Kidney glomerular epithelial cell (primary cell): ENCODE results near the gene CBX7.

Experiments used
- DNase-seq: peaks from one replicate; lab custom pipeline; 2025; lab: John Stamatoyannopoulos, UW

The CBX7 gene

DNA sequence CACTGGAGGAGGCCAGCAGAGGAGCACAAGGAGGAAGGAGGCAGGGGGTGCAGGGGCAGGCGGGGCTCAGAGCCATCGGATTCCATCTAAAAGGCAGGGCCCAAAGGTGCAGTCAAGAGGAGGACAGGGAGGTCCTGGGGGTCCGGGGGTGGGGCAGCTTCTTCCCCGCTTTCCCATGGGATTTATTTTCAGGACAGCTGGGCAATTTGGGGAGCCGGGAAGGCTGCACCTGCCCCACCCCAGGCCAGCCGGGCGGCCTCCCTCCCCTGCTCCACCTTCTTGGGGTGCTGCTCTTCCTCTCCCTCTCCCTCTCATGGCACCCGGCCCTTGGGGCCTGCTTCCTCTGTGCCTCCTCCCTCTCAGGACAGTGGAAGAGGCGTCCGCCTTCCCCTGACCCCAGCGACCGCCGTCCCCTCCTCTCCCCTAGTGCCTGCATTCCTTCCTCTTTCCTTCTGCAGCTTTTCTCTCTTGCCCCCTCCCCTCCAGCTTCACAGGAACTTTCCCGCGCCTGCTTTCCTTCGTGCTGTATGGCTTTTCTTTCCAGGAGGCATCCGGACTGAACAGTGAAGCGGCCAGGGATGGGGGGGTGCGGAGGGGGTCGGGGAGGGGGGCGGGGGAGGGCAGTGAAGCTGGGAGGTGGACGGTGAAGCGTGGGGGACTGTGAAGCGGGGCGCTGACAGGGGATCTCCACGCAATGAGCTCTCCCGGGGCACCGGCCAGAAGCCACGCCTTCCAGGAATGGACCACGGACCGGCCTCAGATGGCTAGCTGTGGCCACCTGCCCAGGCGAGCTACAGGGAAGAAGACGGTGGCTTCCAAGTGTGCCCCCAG lies 28.5 kb downstream of the CBX7 start:
- DNase-seq: no peak

DNA sequence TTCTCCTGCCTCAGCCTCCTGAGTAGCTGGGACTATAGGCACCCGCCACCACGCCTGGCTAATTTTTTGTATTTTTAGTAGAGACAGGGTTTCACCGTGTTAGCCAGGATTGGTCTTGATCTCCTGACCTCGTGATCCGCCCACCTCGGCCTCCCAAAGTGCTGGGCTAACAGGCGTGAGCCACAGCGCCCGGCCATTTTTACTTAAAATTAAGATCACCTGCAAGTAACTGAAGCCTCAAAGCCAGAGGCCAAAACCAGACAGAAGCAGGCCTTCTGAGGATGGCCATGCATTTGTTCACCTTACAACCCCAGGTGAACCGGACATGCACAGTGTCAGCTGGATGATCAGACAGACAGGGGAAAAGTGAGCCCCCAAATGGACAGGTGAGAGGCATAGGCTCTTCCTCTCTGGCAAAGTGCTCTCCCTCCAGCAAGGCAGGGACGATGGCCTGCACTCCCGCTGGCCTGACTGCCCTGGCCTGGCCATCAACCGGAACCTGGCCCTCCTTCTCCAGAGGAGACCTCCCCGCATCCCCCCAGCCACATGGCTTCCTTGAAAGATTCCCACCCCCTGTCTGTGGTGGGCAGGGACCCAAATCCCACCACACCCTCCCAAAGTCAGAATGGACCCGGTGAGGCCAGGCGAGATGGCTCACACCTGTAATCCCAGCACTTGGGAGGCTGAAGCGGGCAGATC lies 29.6 kb downstream of the CBX7 start:
- no peak for DNase-seq

DNA sequence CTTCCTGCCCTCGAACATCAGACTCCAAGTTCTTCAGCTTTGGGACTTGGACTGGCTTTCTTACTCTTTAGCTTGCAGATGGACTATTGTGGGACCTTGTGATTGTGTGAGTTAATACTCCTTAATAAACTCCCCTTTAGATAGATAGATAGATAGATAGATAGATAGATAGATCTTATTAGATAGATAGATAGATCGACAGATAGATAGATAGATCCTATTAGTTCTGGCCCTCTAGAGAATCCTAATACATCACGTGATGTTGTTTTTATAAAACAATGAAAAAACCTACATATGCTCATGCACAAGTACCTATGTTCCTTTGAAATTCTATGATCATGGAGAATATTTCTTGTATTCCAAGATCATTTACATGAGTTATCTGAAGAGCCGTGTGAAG lies 31.5 kb downstream of the CBX7 start:
- DNase-seq: no peak

DNA sequence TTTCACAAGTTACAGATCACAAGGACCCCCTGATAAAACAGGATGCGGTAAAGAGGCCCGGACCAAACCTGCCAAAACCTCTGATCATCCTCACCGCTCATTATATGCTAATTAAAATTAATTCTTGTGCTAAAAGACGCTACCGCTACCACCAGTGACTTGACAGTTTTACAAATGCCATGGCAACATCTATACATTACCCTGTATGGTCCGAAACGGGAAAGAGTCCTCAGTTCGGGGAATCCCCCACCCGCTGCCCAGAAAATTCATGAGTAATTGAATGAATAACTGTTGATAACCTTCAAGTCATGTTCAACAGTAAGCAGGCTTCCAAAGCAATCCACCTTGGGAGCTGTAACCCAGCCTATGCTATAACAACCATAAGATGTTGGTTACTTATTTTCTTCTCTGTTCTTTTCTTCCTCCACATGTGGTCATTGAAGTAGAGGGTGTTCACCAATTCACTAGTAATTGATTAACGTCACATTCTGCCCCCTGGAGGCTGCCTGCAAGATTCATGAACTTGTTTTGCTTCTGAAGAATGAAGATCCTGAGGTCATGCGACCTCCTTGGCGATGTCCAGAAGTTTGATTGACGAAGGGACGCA lies 34.8 kb downstream of the CBX7 start:
- no peak for DNase-seq

DNA sequence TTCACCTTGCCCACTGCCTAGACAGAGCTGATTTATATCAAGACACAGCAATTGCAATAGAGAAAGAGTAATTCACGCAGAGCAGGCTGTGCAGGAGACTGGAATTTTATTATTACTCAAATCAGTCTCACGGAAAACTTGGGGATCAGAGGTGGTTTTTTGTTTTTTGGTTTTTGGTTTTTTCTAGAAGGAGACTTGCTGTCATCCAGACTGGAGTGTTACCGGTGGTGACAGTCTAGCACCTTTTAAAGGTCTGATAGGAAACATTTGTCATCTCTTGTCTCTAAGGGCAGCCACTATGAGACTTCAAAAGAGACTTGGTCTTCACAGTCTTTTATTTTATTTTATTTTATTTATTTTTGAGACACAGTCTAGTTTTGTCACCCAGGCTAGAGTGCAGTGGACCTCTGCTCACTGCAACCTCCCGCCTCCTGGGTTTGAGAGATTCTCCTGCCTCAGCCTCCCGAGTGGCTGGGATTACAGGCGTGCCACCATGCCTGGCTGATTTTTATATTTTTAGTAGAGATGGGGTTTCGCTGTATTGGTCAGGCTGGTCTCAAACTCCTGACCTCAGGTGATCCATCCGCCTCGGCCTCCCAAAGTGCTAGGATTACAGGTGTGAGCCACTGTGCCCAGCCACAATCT lies 36.4 kb downstream of the CBX7 start:
- DNase-seq: no peak

DNA sequence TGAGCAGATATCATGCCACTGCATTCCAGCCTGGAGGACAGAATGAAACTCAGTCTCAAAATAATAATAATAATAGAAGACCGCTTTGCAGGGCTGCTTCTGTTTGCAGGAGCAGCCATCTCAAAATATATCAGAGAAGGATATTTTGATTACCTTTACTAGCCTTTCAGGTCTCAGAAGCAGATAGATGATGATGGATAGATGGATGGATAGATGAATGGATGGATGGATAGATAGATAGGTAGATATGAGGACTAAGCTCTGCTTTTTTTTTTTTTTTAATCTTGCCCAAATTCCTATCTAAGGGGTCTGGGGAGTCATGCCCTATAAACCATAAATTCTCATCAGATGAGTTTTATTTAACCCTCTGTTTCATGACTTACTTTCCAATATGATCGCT lies 36.9 kb downstream of the CBX7 start:
- DNase-seq: no peak

DNA sequence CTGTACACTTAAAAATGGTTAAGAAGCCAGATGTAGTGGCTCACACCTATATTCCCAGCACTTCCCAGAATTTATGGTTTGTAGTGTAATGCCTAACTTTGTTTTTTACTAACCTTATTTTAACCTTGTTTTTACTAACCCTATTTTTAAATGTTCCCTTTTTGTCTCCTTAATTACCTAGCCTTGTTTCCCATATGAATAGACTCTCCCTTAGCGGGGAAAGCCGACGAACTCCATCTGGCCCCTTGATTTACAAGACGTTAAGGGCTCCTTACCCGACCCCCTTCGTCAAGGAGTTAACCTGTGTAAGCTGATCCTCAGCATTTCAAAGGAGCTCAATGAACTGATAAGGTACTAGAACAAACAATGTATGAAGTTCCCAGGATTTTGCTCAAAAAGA lies 38.4 kb downstream of the CBX7 start:
- no peak for DNase-seq

DNA sequence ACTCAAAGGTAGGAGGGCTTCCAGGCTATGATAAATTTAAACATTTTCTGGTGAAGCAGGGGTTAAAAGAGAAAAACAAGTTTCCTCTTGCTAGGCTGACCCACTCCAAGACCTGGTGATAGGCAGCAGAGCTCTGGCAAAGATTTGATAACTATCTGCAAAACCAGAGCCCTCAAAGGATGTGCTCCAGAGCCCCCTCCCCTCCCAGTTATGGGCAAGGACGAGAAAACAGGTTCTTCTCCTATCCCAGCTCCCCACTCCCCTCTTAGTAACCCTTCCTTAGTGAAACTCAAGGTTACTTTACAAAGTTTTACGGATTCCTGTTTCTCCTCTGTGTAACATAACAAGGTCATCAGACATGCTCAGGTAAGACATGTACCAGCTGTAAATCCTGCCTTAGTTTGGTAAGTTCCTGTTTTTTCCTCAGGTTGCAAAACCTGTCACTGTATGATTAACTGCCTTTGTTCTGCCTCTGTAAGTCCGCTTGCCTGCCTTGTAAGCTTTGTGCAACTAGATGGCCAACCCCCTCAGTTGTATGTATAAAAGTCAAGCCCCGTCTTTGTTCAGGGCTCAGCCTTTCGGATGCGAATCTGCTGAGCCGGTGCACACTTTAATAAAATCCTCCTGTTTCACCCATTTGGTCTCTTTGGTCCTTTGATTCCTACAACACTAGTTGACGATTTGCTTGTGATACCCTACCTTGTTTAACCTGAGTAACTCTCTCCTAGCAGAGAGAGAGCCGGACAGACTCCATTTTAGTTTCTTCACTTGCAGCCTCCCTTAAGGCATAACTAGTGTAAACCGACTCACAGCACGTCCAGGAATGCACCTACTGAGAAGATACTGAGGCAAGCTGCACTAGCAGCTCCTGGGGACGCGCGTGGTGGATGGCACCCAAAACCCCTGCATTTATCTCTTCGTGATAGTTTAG lies 41.6 kb downstream of the CBX7 start:
- no peak for DNase-seq

DNA sequence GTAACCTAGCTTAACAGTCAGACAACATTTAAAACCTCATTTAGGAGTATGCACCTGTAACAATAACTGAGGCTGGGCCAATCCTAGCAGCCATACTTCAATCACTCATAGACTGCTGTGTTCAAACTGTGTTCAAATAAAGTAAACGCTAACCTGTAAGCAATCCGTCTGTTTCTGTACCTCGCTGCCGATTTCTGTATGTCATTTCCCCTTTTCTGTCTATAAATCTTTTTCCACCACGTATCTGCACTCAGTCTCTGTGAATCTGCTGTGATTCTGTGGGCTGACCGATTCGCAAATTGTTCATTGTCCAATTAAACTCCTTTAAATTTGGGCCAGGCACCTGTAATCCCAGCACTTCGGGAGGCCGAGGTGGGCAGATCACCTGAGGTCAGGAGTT lies 43.1 kb downstream of the CBX7 start:
- DNase-seq: no peak

DNA sequence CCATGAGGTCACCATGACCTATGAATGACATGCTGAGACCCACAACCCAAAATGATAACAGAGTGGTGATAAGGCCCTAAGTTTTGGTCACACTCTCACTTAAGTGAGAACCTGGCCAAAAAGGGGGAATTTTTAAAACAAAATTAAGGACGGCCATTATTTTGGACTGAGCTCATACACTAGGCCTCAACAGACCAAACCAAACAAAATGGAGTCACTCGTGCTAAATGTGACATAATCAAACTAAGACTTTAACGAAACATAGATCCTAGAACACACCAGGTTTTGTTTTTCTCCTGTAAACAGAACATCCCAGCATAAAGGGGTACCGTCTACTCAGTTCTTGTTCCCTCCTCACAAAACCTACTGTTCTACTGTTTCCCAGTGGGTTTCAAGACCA lies 44.0 kb downstream of the CBX7 start:
- no peak for DNase-seq

DNA sequence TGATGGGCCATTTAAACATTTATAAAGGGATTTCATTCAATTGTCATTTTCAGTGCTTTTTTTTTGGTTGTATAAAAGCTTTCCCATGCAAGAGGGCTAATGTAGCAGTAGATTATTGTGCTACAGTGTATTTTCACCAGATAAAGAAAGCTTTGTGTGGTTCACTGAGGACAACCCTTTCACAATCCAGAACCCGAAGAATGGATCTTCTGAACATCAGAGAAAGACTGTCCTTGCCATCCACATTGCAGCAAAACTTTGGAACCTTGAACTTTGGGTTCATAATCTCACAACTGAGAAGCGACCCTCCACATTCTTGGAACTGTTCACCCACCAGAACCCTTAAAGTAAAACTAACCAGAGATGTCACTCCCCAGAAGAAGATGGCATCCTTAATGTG lies 46.2 kb downstream of the CBX7 start:
- DNase-seq: no peak

DNA sequence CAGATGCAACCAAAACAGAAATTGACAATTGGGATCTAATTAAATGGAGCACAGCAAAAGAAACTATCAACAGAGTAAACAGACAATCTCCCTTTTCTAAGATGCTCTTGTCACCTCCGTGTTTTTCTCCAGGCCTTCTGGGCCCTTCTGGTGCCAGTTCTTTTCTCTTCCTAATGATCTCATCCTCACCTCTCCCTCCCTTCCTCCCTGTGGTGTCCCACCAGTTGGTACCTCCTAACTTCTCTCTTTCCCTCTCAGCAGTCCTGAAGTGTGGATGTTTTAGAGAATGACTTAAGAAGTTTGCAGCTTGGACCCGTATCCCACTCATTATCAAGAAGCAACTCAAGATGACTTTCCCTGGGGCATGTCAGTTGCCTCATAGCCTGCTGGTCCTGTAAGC lies 49.0 kb downstream of the CBX7 start:
- DNase-seq: no peak

DNA sequence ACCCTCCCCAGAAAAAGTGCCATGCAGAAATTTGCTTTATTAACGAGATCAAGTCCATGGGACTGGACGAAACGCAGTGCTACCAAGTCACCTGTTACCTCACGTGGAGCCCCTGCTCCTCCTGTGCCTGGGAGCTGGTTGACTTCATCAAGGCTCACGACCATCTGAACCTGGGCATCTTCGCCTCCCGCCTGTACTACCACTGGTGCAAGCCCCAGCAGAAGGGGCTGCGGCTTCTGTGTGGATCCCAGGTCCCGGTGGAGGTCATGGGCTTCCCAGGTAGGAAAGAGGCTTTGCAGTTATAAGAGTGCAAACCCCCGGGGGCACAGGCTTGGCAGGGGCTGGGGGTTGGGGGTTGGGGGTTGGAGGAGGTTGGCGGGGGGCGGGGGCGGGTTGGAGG lies 51.3 kb downstream of the CBX7 start:
- DNase-seq: no peak

DNA sequence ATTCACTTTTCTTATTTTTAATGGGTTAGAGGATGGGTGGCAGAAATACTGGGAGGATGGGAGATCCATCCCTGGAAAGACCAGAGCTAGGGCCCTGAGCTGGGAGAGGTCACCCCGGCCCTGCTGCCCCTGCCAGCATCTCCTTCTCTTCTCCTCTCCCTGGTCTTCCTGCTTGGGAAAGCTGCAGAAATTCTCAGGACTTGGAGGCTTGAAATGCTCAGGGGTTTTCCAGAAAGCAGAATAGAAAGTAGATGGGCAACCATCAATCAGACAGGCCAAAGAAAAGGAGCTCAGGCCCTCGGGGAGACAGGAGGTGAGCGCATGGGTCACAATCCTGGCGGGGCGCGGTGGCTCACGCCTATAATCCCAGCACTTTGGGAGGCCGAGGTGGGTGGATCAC lies 53.9 kb downstream of the CBX7 start:
- DNase-seq: no peak

DNA sequence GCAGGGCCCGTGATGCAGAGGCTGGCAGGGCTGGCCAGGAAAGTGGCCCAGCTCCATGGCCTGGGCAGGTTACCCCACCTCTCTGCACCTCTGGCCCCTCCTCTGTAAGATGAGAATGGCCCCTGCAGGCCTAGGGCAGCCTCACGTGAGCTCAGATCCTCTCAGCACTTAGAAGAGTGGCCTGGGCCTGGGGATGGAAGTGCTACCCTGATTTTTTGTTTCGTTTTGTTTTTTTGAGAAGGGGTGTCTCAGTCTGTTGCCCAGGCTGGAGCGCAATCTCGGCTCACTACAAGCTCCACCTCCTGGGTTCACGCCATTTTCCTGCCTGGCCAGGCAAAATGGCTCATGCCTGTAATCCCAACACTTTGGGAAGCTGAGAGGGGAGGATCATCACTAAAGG lies 54.5 kb downstream of the CBX7 start:
- DNase-seq: no peak

DNA sequence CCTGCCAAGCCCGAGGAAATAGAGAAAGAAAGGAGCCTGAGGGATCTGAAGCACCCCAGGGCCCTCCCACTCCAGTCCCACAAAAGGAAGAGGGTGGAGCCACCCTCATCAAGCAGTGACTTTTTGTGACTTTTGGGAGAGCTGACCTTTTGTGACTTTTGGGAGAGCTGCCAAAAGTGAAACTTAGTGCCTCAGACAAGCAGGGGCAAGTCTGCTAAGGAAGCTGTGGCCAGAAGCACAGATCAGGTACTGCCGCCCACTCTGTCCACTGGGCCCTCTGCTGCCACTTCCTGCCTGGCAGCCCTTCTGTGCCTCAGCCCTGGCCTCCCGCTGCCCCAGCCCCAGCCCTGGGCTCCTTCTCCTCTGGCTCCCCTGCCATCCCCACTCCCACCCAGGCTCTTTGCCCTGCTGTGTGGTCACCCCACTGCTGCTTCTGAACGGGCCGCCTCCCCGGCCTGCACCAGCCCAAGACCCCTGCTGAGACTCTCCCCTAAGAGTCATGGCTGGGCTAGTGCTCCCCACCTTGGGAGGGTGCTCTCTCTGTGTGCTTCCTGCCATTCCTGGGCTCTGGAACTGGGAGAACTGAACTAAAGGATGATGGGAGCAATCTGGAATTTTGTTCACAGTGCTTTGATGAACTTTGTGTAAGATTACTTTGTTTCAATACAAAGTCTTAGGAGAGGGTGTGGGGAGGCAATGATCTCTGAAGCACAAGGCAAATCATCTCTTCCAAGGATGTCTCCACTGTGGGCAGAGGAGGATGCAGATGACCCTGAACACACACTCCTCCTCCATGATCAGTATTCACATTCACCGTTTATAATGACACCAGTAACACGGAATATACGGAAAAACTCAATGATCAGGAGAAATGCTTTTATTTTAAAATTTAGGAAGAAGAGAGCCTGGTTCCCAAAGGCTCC lies 55.1 kb downstream of the CBX7 start, which contains the start of gene APOBEC3H:
TSS of gene APOBEC3H (plus strand) at position 147 of the 923 bp plus-strand sequence. CDS start 3,035 bp downstream, outside the sequence.
- DNase-seq: no peak

DNA sequence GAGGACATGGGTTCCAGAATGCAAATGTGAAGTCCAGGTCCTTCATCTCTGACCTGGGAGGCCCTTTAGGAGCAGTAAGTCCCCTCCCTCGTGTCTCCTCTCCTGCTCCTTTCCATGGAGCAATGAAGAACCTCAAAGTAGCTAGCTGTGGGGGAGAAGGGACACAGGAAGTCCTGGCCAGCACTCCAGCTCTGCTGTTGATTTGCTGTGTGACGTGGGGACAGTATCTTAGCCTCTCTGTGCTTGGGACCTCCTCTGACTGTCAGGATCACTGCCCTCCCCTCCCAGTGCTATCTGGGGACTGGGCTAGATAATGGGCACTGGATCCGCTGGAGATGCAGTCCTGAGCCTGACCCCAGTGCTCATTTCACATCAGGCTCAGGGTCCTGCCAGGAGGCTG lies 56.5 kb downstream of the CBX7 start:
- no peak for DNase-seq

DNA sequence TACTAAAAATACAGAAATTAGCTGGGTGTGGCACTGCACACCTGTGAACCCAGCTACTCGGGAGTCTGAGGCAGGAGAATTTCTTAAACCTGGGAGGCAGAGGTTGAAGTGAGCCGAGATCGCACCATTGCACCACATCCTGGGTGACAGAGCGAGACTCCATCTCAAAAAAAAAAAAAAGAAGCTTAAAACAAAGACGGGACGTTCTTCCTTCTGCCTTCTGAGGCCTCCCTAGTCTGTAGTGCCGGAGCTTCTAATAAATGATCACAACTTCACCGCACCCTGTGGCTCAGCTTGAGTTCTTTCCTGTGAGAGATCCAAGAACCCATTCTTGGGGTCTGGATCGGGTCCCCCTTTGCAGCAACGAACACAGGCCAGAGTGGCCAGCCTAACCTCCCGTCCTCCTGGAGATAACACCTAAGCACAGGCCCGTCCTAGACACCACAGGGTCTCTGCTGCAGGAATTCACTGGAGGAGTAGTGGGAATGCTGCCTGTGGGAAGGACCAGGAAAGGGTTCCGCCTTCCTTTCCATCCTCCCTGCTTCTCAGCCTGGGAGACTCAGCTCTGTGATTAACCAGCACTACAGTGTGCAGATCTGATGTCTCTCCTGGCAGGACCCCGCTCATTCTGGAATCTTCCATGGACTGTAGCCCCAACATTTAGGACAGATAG lies 57.6 kb downstream of the CBX7 start:
- DNase-seq: no peak

DNA sequence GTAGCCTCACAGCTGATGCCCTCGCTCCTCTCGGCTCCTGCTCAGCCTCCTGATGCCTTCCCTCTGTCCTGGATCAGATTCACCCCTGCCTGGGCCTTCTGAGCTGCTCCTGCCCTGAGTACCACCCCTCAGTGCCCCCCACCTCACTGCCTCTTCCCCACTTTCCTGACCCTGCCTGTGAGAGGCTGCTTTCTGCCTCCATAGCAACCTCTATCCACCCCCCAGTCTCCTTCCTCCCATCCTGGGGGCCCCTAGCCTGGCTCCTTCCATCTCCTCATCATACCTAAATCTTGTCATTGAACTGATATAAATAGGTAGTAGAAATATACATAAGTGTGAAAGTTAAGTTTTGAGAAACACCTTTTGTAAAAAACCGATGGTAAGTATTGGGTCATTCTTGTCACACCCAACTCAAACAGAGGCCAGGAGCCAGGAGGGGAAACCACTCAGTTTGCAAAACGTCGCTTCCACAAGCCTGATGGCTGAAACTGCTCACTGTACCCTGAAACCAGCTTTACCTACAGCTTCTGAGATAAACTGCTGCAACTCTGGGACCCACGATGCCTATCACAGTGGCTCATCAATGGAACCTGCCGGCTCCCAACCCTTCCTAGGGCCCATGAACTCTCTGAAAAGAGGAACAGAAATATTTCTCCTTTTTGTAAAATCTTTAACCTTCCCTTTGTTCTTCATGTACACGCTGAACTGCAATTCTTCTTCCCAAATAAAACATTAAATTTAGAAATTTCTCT lies 60.2 kb downstream of the CBX7 start:
- no peak for DNase-seq
